K562 (cell line): ENCODE measurements around the gene CEP290.

ENCODE experiments used
- SAP30 ChIP-seq: fragments of 200-600 bp; sonication (generic); IDR thresholded peaks from 2 replicates; pipeline ENCODE4 v1.6.1; 2012; ENCODE audit warnings: borderline replicate concordance, low read depth, mild to moderate bottlenecking, moderate library complexity, low read length, control low read depth, inconsistent platforms; ENCODE audit not compliant: insufficient read depth, poor library complexity, severe bottlenecking
- ZNF79 ChIP-seq: fragments of 250-450 bp; sonication (Bioruptor Pico); IDR thresholded peaks from 2 replicates; pipeline ENCODE4 v1.4.0; 2020; ENCODE audit warnings: low read depth, mild to moderate bottlenecking, moderate library complexity
- TF ChIP-seq, protein P1 (sequence below): fragments of 450-650 bp; formaldehyde crosslinking; IDR thresholded peaks from 2 replicates; pipeline ENCODE4 v1.4.0; 2022; ENCODE audit warnings: missing genetic modification characterization

DNA sequence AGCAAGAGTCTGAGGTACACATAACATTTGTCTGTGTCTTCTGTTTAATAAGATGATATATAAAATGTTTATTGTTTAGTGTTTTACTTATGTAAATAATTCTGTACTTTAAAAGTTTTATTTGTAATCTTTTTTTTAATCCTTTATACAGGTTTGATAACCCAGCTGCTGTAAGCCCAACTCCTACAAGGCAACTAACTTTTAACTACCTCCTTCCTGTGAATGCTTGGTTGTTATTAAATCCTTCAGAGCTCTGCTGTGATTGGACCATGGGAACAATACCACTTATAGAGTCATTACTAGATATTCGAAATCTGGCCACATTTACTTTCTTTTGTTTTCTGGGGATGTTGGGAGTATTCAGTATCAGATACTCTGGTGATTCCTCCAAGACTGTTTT is 24.3 kb upstream of the CEP290 start:
- TF ChIP-seq ZNF79 (CRISPR knock-in tag) (no peak), SAP30 (no peak)
- TF ChIP-seq, protein P1, sequence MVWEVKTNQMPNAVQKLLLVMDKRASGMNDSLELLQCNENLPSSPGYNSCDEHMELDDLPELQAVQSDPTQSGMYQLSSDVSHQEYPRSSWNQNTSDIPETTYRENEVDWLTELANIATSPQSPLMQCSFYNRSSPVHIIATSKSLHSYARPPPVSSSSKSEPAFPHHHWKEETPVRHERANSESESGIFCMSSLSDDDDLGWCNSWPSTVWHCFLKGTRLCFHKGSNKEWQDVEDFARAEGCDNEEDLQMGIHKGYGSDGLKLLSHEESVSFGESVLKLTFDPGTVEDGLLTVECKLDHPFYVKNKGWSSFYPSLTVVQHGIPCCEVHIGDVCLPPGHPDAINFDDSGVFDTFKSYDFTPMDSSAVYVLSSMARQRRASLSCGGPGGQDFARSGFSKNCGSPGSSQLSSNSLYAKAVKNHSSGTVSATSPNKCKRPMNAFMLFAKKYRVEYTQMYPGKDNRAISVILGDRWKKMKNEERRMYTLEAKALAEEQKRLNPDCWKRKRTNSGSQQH: no peak
